ENCODE data around the gene TOMM40L.

DNA sequence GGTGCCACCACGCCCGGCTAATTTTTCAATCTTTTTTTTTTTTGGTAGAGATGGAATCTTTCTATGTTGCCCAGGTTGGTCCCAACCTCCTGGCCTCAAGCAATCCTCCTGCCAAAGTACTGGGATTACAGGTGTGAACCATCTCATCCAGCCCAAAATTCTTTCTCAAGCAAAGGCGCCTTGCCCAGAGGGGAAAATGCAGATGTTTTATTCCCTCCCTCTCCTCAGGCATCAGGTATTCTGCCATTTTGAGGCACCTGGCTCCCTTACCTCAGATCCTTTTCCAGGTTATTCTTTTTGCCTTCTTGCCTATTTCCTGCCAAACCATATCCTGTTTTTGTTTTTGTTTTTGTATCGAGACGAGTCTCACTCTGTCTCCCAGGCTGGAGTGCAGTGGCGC, 37.5 kb upstream of the TOMM40L start:
- TF ChIP-seq CTCF (optimal IDR thresholded peaks at IDR 0.05 in 1 of 3, IDR thresholded peaks at IDR 0.05 in 1 of 3, conservative IDR thresholded peaks at IDR 0.05 in 1 of 3; ENCODE audit: extremely low read depth in 1 of 3, insufficient read depth in 2 of 3, low read length in 3 of 3) = no peak
- TF ChIP-seq EZH2 (IDR thresholded peaks at IDR 0.05; ENCODE audit: low read length) = no peak
